HL-60 (cell line): ENCODE measurements around the gene CLDN15.

Experiments
- DNase-seq, 2 experiments: peaks; one replicate each; pipeline ENCODE4 v3.0.0-alpha.2; 2010 to 2020; ENCODE audit warnings: low read depth in 1 of 2, low spot score in 1 of 2
- H3K27ac ChIP-seq: fragments of 250-450 bp; sonication (Bioruptor Pico); replicated peaks from 2 replicates; pipeline ENCODE4 v1.5.1; 2020; ENCODE audit warnings: mild to moderate bottlenecking, moderate library complexity
- H3K27me3 ChIP-seq: fragments of 250-450 bp; sonication (Bioruptor Pico); 2 replicates; pipeline ENCODE4 v1.5.1; 2021; ENCODE audit warnings: mild to moderate bottlenecking, moderate library complexity; ENCODE audit not compliant: insufficient read depth, poor library complexity, severe bottlenecking
- H3K4me3 ChIP-seq: replicated peaks from 2 replicates; pipeline ENCODE4 v1.5.1; 2011; ENCODE audit warnings: mild to moderate bottlenecking, control low read depth, low read length; ENCODE audit not compliant: insufficient read depth
- GABPA ChIP-seq: IDR thresholded peaks from 2 replicates; pipeline ENCODE4 v1.6.1; 2012; ENCODE audit warnings: low read depth
- POLR2AphosphoS5 ChIP-seq: IDR thresholded peaks from 2 replicates; pipeline ENCODE4 v1.6.1; 2012; ENCODE audit warnings: low read depth
- SPI1 ChIP-seq: IDR thresholded peaks from 2 replicates; pipeline ENCODE4 v1.6.1; 2012; ENCODE audit warnings: low read depth, mild to moderate bottlenecking, borderline replicate concordance
- TF ChIP-seq, protein P1 (sequence below): IDR thresholded peaks from one replicate; pipeline ENCODE4 v1.5.1; 2011; ENCODE audit warnings: low read length, control low read depth, inconsistent platforms; ENCODE audit not compliant: insufficient read depth
- TF ChIP-seq, protein P2 (sequence below): IDR thresholded peaks from 2 replicates; pipeline ENCODE4 v1.6.1; 2012; ENCODE audit warnings: low read depth; ENCODE audit not compliant: insufficient replicate concordance

The CLDN15 gene

DNA sequence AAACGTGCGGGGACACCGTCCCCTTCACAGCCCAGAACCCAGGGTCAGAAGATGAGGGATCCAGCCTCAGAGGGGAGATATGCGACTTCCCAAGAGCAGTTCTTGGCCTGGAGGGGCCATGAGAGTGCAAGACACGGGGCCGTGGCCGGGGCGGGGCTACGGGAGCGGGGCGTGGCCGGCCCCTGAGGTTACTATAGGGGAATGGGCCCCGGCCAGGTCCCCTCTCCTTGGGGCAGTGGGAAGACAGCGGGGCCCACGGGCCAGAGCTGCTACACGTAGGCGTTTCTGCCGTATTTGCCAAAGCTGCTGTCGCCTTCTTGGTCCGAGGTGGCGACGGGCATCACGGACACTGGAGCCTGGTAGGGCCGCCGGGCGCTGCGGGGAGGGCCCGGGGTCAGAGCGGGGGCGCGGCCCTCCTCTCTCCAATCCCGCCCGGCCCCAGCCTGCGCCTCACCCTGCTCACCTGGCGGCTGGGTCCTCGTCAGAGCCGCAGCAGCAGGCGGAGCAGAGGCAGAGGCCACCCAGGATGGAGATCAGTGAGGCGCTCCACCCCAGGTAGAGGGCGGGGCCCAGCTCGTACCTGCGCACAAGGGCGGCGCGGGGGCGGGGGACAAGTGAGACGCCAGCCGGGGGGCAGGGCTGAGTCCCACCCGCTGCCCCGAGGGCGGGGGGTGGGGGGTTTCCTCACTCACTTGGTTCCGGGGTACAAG is 5.3 kb downstream of the CLDN15 start:
- no peak for TF ChIP-seq GABPA
- no peak for TF ChIP-seq SPI1
- TF ChIP-seq, protein P1, sequence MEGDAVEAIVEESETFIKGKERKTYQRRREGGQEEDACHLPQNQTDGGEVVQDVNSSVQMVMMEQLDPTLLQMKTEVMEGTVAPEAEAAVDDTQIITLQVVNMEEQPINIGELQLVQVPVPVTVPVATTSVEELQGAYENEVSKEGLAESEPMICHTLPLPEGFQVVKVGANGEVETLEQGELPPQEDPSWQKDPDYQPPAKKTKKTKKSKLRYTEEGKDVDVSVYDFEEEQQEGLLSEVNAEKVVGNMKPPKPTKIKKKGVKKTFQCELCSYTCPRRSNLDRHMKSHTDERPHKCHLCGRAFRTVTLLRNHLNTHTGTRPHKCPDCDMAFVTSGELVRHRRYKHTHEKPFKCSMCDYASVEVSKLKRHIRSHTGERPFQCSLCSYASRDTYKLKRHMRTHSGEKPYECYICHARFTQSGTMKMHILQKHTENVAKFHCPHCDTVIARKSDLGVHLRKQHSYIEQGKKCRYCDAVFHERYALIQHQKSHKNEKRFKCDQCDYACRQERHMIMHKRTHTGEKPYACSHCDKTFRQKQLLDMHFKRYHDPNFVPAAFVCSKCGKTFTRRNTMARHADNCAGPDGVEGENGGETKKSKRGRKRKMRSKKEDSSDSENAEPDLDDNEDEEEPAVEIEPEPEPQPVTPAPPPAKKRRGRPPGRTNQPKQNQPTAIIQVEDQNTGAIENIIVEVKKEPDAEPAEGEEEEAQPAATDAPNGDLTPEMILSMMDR, result no peak
- Histone ChIP-seq H3K4me3 (no peak overlapping the region), H3K27me3 (no peaks in the 10 kb centered on the region), H3K27ac (no peak overlapping the region)
- no peak for DNase-seq

DNA sequence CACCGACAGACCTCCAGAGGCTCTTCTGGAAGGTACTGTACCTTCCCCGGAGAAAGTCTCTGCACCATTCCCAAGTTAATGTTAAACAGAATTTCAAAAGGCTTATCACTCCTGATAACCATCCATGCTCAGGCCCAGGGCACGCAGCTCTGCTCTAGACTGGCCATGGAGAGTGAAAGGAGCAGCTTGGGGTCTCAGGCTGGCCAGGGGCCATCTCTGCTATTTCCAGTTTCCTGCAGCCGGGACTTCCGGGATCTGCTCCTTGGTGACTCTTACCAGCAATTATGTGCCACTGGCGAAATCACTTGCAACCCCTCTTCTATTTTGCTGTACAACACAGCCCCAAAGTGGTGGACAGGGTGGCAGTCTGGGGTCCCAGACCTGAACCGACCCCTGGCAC is 6.0 kb downstream of the CLDN15 start:
- DNase-seq, result no peak

DNA sequence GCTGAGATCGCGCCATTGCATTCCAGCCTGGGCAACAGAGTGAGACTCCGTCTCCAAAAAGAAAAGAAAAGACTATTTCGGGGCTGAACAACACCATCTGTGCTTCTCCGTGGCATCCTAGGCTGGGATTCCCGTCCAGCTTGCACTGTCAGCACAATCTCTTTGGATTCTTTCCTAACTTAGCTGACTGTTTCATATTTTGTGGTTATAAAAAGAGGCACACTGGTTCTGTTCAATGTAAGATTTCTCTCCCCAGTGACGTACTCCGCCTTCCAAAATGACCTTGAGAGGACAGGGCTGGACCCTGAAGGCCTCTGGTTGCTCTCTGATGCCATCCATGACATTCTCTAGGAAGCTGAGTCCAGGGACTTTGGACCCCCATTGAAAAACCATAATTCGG is 10.9 kb downstream of the CLDN15 start:
- H3K27ac ChIP-seq, result no peak overlapping the region

More for the DNA sequence above, 6.0 kb downstream of the CLDN15 start:
- no peak for TF ChIP-seq SPI1
- TF ChIP-seq GABPA, result no peak
- TF ChIP-seq, protein P1, result no peak
- no peak overlapping the region for H3K27ac ChIP-seq
- H3K4me3 ChIP-seq, result no peak overlapping the region
- no peaks in the 10 kb centered on the region for H3K27me3 ChIP-seq

DNA sequence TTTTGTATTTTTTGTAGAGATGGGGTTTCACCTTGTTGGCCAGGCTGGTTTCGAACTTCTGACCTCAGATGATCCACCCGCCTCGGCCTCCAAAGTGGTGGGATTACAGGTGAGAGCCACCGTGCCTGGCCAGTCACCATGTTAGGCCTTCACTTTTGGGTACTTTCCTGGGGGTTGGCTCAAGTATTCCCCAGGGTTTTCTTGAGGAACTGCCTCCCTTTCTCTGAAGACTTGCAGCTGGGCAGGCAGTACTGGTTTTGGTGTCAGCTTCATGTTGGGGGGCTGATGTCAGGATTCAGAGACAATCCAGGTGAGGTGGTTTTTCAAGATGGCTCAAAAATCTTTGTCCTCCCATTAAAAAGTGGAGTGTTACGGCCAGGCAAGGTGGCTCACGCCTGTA is 12.0 kb downstream of the CLDN15 start:
- TF ChIP-seq, protein P2, sequence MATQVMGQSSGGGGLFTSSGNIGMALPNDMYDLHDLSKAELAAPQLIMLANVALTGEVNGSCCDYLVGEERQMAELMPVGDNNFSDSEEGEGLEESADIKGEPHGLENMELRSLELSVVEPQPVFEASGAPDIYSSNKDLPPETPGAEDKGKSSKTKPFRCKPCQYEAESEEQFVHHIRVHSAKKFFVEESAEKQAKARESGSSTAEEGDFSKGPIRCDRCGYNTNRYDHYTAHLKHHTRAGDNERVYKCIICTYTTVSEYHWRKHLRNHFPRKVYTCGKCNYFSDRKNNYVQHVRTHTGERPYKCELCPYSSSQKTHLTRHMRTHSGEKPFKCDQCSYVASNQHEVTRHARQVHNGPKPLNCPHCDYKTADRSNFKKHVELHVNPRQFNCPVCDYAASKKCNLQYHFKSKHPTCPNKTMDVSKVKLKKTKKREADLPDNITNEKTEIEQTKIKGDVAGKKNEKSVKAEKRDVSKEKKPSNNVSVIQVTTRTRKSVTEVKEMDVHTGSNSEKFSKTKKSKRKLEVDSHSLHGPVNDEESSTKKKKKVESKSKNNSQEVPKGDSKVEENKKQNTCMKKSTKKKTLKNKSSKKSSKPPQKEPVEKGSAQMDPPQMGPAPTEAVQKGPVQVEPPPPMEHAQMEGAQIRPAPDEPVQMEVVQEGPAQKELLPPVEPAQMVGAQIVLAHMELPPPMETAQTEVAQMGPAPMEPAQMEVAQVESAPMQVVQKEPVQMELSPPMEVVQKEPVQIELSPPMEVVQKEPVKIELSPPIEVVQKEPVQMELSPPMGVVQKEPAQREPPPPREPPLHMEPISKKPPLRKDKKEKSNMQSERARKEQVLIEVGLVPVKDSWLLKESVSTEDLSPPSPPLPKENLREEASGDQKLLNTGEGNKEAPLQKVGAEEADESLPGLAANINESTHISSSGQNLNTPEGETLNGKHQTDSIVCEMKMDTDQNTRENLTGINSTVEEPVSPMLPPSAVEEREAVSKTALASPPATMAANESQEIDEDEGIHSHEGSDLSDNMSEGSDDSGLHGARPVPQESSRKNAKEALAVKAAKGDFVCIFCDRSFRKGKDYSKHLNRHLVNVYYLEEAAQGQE, result no peak
- no peaks in the 10 kb centered on the region for H3K27me3 ChIP-seq
- H3K27ac ChIP-seq, result no peak overlapping the region
- no peak for DNase-seq
- no peak overlapping the region for H3K4me3 ChIP-seq

More for the DNA sequence above, 10.9 kb downstream of the CLDN15 start:
- Histone ChIP-seq H3K4me3 (no peak overlapping the region), H3K27me3 (no peaks in the 10 kb centered on the region)
- no peak for TF ChIP-seq GABPA
- TF ChIP-seq, protein P1, result no peak
- DNase-seq, result no peak

DNA sequence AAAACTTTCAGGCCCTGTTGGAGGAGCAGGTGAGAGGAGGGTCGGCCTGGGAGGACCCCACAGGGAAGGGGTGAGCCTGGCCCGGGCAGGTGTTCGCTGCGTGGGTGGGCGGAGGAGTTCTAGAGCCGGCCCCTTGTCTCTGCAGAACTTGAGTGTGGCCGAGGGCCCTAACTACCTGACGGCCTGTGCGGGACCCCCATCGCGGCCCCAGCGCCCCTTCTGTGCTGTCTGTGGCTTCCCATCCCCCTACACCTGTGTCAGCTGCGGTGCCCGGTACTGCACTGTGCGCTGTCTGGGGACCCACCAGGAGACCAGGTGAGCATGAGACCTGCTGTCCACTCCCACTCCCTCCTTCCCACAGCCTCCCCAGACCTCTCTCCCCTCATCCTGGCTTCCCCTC is 14.1 kb downstream of the CLDN15 start:
- no peak for TF ChIP-seq GABPA
- TF ChIP-seq, protein P1, result no peak
- TF ChIP-seq SPI1, result no peak
- TF ChIP-seq POLR2AphosphoS5, result no peak
- TF ChIP-seq, protein P2, result no peak
- Histone ChIP-seq H3K4me3 (no peak overlapping the region), H3K27ac (no peak overlapping the region), H3K27me3 (no peaks in the 10 kb centered on the region)
- no peak for DNase-seq
